ENCODE data around the gene OGFR. TPM values are rescaled to one million over a fixed set of nuclear protein-coding genes. Genes with fewer than 3 reads are reported as not detected.

The OGFR gene
- total RNA-seq, 1 donor from 2014 or later: 56.5 TPM

DNA sequence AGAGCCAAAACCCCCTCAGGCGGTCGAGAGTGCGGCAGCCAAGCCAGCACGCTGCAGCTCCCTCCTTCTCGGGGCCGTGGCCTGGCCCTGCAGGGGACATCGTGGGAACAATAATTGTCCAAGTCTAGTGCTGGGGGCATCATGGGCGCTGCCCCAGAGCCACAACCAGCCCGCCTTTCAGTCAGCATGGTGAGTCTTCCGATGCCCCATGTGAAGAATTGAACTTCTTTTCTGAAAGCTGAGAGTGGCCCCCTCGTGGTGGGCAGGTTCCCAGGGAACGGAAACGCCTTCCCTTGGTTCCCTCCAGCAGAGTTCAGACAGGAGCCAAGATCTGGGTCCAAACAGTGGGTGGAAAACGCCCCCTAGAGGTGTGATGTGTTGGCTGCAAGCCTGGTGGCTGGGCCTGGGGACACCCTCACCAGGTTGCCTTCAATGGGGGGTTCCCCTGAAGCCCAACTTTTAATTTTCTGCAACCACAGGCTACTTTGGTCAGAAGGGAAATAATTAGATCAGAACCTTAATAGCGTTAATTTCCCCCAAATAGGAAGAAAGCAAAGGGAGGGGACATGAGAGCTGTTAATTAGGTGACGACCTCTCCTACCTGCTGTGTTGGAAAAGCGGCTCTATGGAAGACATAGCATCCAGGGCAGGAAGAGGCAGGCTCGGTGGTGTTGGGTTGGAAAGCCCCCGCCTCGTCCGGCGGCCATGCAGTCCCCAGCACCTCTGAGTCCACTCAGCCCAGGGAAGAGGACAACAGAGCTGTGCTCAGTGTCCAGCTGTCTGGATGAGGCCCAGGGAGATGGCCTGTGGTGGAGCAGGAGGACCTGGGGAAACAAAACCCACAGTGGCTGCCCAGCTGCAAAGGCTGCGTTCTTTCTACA, 13.1 kb upstream of the OGFR start:
- Mint-ChIP-seq H3K4me3 (peak overlapping the region; percentile 30), H3K27ac (no peak overlapping the region), H3K4me1 (peaks cover 28% of the 10 kb centered on the region), H3K27me3 (ENCODE audit: low read depth) (peaks cover 1% of the 10 kb centered on the region), H3K9me3 (no peaks in the 10 kb centered on the region), H3K36me3 (no peaks in the 10 kb centered on the region)
- DNase-seq (ENCODE audit: low spot score in 2 of 2, unreplicated experiment in 2 of 2): peak; percentile 64 to 92
- TF ChIP-seq, protein P1, sequence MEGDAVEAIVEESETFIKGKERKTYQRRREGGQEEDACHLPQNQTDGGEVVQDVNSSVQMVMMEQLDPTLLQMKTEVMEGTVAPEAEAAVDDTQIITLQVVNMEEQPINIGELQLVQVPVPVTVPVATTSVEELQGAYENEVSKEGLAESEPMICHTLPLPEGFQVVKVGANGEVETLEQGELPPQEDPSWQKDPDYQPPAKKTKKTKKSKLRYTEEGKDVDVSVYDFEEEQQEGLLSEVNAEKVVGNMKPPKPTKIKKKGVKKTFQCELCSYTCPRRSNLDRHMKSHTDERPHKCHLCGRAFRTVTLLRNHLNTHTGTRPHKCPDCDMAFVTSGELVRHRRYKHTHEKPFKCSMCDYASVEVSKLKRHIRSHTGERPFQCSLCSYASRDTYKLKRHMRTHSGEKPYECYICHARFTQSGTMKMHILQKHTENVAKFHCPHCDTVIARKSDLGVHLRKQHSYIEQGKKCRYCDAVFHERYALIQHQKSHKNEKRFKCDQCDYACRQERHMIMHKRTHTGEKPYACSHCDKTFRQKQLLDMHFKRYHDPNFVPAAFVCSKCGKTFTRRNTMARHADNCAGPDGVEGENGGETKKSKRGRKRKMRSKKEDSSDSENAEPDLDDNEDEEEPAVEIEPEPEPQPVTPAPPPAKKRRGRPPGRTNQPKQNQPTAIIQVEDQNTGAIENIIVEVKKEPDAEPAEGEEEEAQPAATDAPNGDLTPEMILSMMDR (IDR thresholded peaks at IDR 0.05; ENCODE audit: unreplicated experiment): peak; percentile 97

DNA sequence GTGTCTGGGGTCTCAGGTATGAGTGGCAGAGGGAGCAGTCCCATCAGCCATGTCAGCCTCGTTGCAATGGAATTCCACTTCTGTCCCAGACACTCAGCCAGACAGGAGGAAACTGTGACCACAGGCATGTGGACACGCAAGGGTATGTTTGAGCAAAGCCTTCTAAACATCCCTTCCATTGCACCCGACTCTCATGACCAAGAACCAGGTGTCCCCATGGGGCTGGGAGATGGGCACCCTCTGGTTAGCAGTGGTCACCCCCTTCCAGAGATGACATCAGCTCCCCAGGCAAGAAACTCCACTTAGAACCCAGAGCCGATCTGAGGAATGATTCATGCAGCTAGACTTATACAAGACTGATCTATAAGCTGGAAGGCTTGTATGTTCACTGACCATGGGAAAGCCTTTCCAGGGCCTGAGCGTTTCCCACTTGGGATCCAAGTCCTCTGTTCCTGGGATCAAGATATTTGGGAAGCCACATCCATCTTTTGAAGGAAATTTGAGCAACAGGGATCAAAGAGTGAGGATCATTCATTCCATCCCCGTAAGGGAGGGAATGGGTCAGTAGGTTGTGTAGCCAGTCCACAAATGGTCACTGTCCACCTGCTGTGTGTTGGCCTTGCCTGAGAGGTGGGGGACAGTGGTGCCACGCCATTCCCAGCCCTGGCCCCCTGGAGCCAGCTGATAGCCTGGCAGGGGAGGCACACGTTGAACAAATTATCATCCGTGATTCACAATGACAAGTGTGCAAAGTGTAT, 12.3 kb upstream of the OGFR start:
- Mint-ChIP-seq H3K36me3 (no peaks in the 10 kb centered on the region), H3K4me1 (peaks cover 25% of the 10 kb centered on the region), H3K27me3 (ENCODE audit: low read depth) (peaks cover 1% of the 10 kb centered on the region), H3K4me3 (no peak overlapping the region), H3K27ac (no peak overlapping the region), H3K9me3 (no peaks in the 10 kb centered on the region)
- no peak for DNase-seq (ENCODE audit: low spot score in 2 of 2, unreplicated experiment in 2 of 2)
- TF ChIP-seq, protein P1 (IDR thresholded peaks at IDR 0.05; ENCODE audit: unreplicated experiment): no peak

DNA sequence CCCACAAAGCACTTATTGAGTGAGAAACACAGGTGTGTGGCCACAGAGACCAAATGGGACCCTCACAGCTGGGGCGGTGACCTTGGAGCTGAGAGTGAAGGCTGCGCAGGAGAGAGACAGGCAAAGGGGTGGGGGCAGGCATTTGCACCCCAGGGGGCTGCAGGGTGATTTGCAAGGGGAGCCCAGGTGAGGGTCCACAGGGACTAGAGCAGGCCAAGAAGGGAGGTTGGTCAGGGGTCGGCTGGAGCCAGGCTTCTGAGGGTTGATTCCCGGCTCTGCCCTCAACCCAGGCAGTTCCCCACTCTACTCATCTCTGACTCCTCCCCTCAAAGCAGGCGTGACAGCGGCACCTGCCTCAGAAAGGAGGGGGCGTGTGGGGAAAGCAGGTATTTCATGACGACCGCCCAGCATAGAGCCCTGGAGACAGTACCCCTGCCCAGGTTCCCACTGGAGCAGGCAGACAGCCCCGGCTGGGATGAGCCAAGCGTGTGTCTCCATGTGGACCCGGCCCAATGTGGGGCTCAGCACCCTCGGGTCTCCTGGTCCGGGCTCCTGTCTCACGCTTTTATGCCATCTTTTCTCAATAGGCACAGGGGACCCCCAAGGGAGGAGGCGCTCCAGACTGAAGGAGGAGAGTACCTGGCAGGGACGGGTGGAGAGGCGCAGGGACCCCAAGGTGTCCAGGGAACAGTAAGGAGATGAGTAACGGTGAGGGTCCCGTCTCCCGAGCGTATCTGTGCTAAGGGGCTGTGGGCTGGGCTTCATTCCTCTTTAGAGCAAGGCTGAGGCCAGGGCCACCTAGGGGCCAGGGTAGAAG, 11.5 kb upstream of the OGFR start:
- TF ChIP-seq, protein P1 (IDR thresholded peaks at IDR 0.05; ENCODE audit: unreplicated experiment): no peak
- H3K27ac Mint-ChIP-seq: no peak overlapping the region
- DNase-seq (ENCODE audit: low spot score in 2 of 2, unreplicated experiment in 2 of 2): no peak
- H3K4me1 Mint-ChIP-seq: peaks cover 22% of the 10 kb centered on the region
- no peaks in the 10 kb centered on the region for H3K9me3 Mint-ChIP-seq
- H3K36me3 Mint-ChIP-seq: peaks cover 2% of the 10 kb centered on the region
- peaks cover 1% of the 10 kb centered on the region for H3K27me3 Mint-ChIP-seq (ENCODE audit: low read depth)
- H3K4me3 Mint-ChIP-seq: peak overlapping the region; percentile 15

DNA sequence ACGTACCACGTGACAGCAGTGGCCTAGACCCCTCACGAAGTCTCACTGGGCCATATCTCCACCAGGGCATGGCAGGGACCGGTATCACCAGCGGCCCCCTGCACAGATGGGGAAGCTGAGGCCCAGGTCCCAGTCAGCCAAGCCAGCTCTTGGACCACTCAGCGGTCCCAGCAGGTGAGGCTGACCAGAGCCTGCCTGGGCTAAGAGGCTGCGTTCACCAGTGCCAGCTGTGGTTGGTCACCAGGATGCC, 11.0 kb upstream of the OGFR start:
- peak overlapping the region; percentile 37 for H3K4me3 Mint-ChIP-seq
- no peaks in the 10 kb centered on the region for H3K9me3 Mint-ChIP-seq
- peaks cover 5% of the 10 kb centered on the region for H3K36me3 Mint-ChIP-seq
- TF ChIP-seq, protein P1 (IDR thresholded peaks at IDR 0.05; ENCODE audit: unreplicated experiment): no peak
- no peak overlapping the region for H3K27ac Mint-ChIP-seq
- peaks cover 22% of the 10 kb centered on the region for H3K4me1 Mint-ChIP-seq
- no peak for DNase-seq (ENCODE audit: low spot score in 2 of 2, unreplicated experiment in 2 of 2)
- peaks cover 1% of the 10 kb centered on the region for H3K27me3 Mint-ChIP-seq (ENCODE audit: low read depth)

DNA sequence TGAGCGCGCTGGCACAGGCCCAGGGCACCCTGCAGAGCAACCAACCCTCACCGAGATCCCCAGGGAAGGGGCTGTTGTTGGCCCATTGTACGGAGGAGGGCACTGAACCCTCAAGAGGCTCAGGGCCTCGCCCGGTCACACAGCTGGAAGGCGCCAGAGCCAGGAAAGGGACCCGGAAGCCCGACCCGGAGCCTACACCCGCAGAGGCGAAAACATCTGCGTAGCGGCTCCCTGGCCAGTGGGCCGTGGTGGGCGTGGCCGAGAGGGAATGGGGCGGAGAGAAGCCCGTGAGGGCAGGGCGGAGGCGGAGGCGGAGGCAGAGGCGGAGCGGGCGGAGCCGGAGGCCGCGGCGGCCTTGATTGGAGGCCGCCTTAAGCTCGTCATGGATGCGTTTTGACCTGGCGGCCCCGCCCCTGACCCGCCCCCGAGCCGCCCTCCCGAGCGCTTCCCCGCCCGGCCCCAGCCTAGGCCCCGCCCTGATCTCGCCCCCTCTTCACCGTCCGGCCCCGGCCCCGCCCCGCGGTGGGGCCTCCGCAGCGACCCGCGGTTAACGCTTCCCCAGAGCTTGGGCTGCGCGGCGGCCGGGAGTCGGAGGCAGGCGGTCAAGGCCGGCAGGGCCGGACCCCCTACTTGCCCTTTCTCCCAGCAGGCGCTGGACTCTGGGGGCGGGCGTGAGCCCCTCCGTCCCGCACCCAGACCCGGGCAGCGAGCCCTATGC, 10.5 kb upstream of the OGFR start:
- TF ChIP-seq, protein P1 (IDR thresholded peaks at IDR 0.05; ENCODE audit: unreplicated experiment): no peak
- peak overlapping the region; percentile 75 for H3K4me3 Mint-ChIP-seq
- H3K27me3 Mint-ChIP-seq (ENCODE audit: low read depth): peaks cover 1% of the 10 kb centered on the region
- peak; percentile 87 to 96 for DNase-seq (ENCODE audit: low spot score in 2 of 2, unreplicated experiment in 2 of 2)
- peaks cover 22% of the 10 kb centered on the region for H3K4me1 Mint-ChIP-seq
- peaks cover 8% of the 10 kb centered on the region for H3K36me3 Mint-ChIP-seq
- H3K27ac Mint-ChIP-seq: peak overlapping the region; percentile 86
- no peaks in the 10 kb centered on the region for H3K9me3 Mint-ChIP-seq
